ENCODE results near the gene NCAPH2.

The NCAPH2 gene

GRCh38 chr22:50506611-50507420 is 1.2 kb upstream of the NCAPH2 start:
- Histone ChIP-seq H4K20me1 (ENCODE audit: control insufficient read depth, insufficient read depth, low read depth, low read length) (peaks cover 10% of the 10 kb centered on the region; the same call in 1 of the 2 replicates), H3K4me1 (ENCODE audit: control insufficient read depth, low read length) (peaks cover 19% of the 10 kb centered on the region), H3K36me3 (ENCODE audit: control insufficient read depth, low read length) (peaks cover 48% of the 10 kb centered on the region), H3K27ac (ENCODE audit: low read depth, low read length) (peak overlapping the region; percentile 68), H3K27me3 (ENCODE audit: control insufficient read depth, low read length) (no peaks in the 10 kb centered on the region), H3K4me2 (ENCODE audit: low read length) (peak overlapping the region; percentile 99), H3K9me2 (replicated peaks; ENCODE audit: control insufficient read depth, low read length) (no peaks in the 10 kb centered on the region), H3F3A (ENCODE audit: control insufficient read depth, insufficient read depth) (no peaks in the 10 kb centered on the region), H3K9me3 (ENCODE audit: control insufficient read depth, insufficient read depth, low read length) (no peaks in the 10 kb centered on the region), H3K79me2 (ENCODE audit: control insufficient read depth, low read length) (peaks cover 66% of the 10 kb centered on the region), H3K4me3 (ENCODE audit: low read length) (peak overlapping the region; percentile 100)
- TF ChIP-seq EZH2phosphoT487 (IDR thresholded peaks at IDR 0.05; ENCODE audit: borderline replicate concordance, low read length) (no peak), CTCF (IDR thresholded peaks at IDR 0.05; ENCODE audit: low read depth, low read length, poor library complexity, severe bottlenecking) (no peak)

DNA sequence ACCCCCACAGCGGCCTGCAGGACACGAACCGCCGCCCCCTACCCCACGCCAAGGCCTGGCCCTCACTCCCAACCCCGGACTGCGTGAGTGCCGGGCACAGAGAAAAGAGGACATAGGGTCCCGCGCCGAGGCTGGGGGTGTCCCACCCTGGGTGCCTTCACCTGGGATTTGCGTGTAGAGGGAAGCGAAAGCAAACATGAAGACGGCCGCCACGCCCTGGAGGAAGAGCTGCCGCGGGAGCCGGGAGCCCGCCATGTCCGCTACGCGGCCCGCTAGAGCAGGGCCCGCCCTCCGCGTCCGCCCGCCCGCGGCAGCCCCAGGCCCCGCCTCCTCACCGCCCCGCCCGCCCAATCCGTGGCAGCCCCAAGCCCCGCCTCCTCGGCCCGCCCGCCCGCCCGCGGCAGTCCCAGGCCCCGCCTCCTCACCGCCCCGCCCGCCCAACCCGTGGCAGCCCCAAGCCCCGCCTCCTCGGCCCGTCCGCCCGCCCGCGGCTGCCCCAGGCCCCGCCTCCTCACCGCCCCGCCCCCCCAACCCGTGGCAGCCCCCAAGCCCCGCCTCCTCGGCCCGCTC is 518 bp upstream of the NCAPH2 start, which contains the start of gene LMF2:
Gene LMF2 (minus strand): TSS at position 282 of the 570 bp plus-strand sequence. CDS start 27 bp downstream, at position 255.
- no peaks in the 10 kb centered on the region for H3K9me2 ChIP-seq (replicated peaks; ENCODE audit: control insufficient read depth, low read length)
- peaks cover 10% of the 10 kb centered on the region; the same call in 1 of the 2 replicates for H4K20me1 ChIP-seq (ENCODE audit: control insufficient read depth, insufficient read depth, low read depth, low read length)
- no peak for TF ChIP-seq CTCF (IDR thresholded peaks at IDR 0.05; ENCODE audit: low read depth, low read length, poor library complexity, severe bottlenecking)
- TF ChIP-seq EZH2phosphoT487 (IDR thresholded peaks at IDR 0.05; ENCODE audit: borderline replicate concordance, low read length): no peak
- H3K9me3 ChIP-seq (ENCODE audit: control insufficient read depth, insufficient read depth, low read length): no peaks in the 10 kb centered on the region
- H3K27me3 ChIP-seq (ENCODE audit: control insufficient read depth, low read length): no peaks in the 10 kb centered on the region
- peak within 1 kb of the TSS; percentile 68 for H3K27ac ChIP-seq (ENCODE audit: low read depth, low read length)
- peaks cover 19% of the 10 kb centered on the region for H3K4me1 ChIP-seq (ENCODE audit: control insufficient read depth, low read length)
- H3K4me2 ChIP-seq (ENCODE audit: low read length): peak within 1 kb of the TSS; percentile 99
- H3K36me3 ChIP-seq (ENCODE audit: control insufficient read depth, low read length): peaks cover 55% of the 10 kb centered on the region
- H3K4me3 ChIP-seq (ENCODE audit: low read length): peak within 1 kb of the TSS; percentile 100
- peaks cover 72% of the 10 kb centered on the region for H3K79me2 ChIP-seq (ENCODE audit: control insufficient read depth, low read length)
- H3F3A ChIP-seq (ENCODE audit: control insufficient read depth, insufficient read depth): no peaks in the 10 kb centered on the region

DNA sequence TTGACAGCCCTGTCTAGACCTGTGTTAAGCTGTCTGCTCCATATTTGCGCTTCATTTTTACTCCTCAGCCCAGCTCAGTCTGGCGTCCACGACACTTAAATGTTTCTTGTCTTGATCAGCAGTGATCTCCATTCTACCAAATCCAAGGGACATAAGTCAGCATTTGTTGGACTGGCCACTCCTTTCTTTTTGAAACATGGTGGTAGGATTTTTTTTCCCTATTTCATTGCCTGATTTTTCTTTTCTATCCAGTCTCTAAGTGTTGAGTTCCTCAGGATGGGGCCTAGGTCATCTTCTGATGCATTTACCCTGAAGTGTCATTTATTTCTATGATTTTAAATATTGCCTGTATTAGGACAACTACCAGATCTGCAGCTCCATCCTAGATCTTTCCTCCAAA is 873 bp downstream of the NCAPH2 start:
- peaks cover 19% of the 10 kb centered on the region for H3K4me1 ChIP-seq (ENCODE audit: control insufficient read depth, low read length)
- H3K27ac ChIP-seq (ENCODE audit: low read depth, low read length): peak overlapping the region; percentile 51
- H3K4me2 ChIP-seq (ENCODE audit: low read length): peak overlapping the region; percentile 88
- H3K9me2 ChIP-seq (replicated peaks; ENCODE audit: control insufficient read depth, low read length): no peaks in the 10 kb centered on the region
- no peak for TF ChIP-seq CTCF (IDR thresholded peaks at IDR 0.05; ENCODE audit: low read depth, low read length, poor library complexity, severe bottlenecking)
- no peak for TF ChIP-seq EZH2phosphoT487 (IDR thresholded peaks at IDR 0.05; ENCODE audit: borderline replicate concordance, low read length)
- peak overlapping the region; percentile 85 for H3K4me3 ChIP-seq (ENCODE audit: low read length)
- no peaks in the 10 kb centered on the region for H3F3A ChIP-seq (ENCODE audit: control insufficient read depth, insufficient read depth)
- peaks cover 14% of the 10 kb centered on the region; the same call in 1 of the 2 replicates for H4K20me1 ChIP-seq (ENCODE audit: control insufficient read depth, insufficient read depth, low read depth, low read length)
- no peaks in the 10 kb centered on the region for H3K27me3 ChIP-seq (ENCODE audit: control insufficient read depth, low read length)
- H3K79me2 ChIP-seq (ENCODE audit: control insufficient read depth, low read length): peaks cover 86% of the 10 kb centered on the region
- no peaks in the 10 kb centered on the region for H3K9me3 ChIP-seq (ENCODE audit: control insufficient read depth, insufficient read depth, low read length)
- peaks cover 57% of the 10 kb centered on the region for H3K36me3 ChIP-seq (ENCODE audit: control insufficient read depth, low read length)
